ENCODE data around the gene TTYH3.
"Not testable (repeated sequence)": the region's sequence is repeated elsewhere in the genome, so short reads cannot be mapped to it uniquely, and the experiment has no call there.

Gene TTYH3

DNA sequence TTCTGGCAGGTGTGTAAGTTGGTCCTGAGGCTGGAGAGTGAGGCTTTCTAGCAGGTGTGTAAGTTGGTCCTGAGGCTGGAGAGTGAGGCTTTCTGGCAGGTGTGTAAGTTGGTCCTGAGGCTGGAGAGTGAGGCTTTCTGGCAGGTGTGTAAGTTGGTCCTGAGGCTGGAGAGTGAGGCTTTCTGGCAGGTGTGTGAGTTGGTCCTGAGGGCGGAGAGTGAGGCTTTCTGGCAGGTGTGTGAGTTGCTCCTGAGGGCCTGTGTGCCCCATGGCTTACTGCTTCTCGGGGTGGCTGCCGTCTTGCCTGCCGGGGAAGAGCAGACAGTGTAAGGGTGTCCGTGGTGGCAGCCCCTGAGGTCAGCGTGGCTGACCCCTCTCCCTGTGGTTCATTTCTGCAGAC is 22.1 kb upstream of the TTYH3 start:
- H3K27me3 ChIP-seq (ENCODE audit: control insufficient read depth in 1 of 2, insufficient read depth in 2 of 2, low read length in 2 of 2); H3K27ac ChIP-seq (ENCODE audit: low read depth, low read length); H3K9ac ChIP-seq (ENCODE audit: low read depth in 1 of 2, low read length in 2 of 2); H3K4me3 ChIP-seq (ENCODE audit: low read depth in 1 of 2, low read length in 2 of 2); H3K9me3 ChIP-seq (ENCODE audit: control insufficient read depth in 1 of 2, low read length in 2 of 2): not testable (repeated sequence)
- H3K4me1 ChIP-seq (ENCODE audit: control insufficient read depth in 1 of 2, insufficient read depth in 2 of 2, low read length in 2 of 2) = peaks cover 11 to 17% of the 10 kb centered on the region in 2 donors
- H3K36me3 ChIP-seq (ENCODE audit: control insufficient read depth in 1 of 2, insufficient read depth in 2 of 2, low read length in 2 of 2) = peaks cover 4 to 20% of the 10 kb centered on the region in 2 donors

DNA sequence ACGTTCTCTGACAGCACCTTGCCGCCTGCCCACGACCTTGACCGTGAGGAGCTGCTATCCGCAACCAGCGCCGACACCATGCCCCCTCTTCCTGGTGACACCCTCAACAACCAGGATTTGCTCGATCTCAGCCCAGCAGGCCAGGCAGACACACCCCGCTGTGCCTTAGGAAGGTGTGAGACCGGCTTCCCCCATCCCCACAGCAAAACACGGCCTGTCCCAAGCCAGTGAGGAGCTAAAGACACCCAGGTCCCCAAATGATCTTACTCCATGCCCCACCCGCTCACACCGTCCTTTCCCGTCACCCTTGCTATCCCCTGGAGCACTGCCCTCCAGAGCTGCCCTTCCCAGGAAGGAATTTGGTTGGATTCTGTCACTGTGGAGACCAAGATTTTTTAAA is 21.3 kb upstream of the TTYH3 start:
- no peak overlapping the region for H3K9ac ChIP-seq (ENCODE audit: low read depth in 1 of 2, low read length in 2 of 2)
- H3K9me3 ChIP-seq (ENCODE audit: control insufficient read depth in 1 of 2, low read length in 2 of 2) = no peaks in the 10 kb centered on the region
- H3K27ac ChIP-seq (ENCODE audit: low read depth, low read length) = no peak overlapping the region
- H3K4me1 ChIP-seq (ENCODE audit: control insufficient read depth in 1 of 2, insufficient read depth in 2 of 2, low read length in 2 of 2) = peaks cover 11 to 17% of the 10 kb centered on the region in 2 donors
- H3K4me3 ChIP-seq (ENCODE audit: low read depth in 1 of 2, low read length in 2 of 2) = no peak overlapping the region
- peaks cover 0 to 16% of the 10 kb centered on the region in 2 donors for H3K36me3 ChIP-seq (ENCODE audit: control insufficient read depth in 1 of 2, insufficient read depth in 2 of 2, low read length in 2 of 2)
- no peaks in the 10 kb centered on the region for H3K27me3 ChIP-seq (ENCODE audit: control insufficient read depth in 1 of 2, insufficient read depth in 2 of 2, low read length in 2 of 2)

DNA sequence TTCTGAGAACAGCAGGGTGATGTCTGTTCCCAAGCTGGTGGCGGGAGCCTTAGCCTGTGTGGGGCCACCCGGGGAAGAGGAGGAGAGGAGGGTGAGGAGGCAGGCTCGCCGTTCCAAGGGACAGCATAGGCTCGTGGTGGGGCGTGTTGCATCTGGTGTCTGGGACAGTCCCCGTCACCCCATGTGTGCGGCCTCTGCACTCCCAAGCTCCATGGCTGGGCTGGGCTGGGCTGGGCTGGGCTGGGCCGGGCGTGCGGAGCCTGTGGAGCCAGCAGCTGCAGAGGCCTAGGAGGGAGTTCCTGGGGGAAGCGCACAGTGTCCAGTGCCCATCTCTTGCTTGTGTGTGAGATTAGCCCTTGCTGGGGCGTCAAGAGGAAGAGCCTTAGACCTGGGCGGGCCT is 20.9 kb upstream of the TTYH3 start:
- no peak overlapping the region for H3K27ac ChIP-seq (ENCODE audit: low read depth, low read length)
- H3K27me3 ChIP-seq (ENCODE audit: control insufficient read depth in 1 of 2, insufficient read depth in 2 of 2, low read length in 2 of 2) = no peaks in the 10 kb centered on the region
- H3K36me3 ChIP-seq (ENCODE audit: control insufficient read depth in 1 of 2, insufficient read depth in 2 of 2, low read length in 2 of 2) = peaks cover 0 to 13% of the 10 kb centered on the region in 2 donors
- peaks cover 11 to 17% of the 10 kb centered on the region in 2 donors for H3K4me1 ChIP-seq (ENCODE audit: control insufficient read depth in 1 of 2, insufficient read depth in 2 of 2, low read length in 2 of 2)
- no peak overlapping the region for H3K9ac ChIP-seq (ENCODE audit: low read depth in 1 of 2, low read length in 2 of 2)
- H3K9me3 ChIP-seq (ENCODE audit: control insufficient read depth in 1 of 2, low read length in 2 of 2) = no peaks in the 10 kb centered on the region
- no peak overlapping the region for H3K4me3 ChIP-seq (ENCODE audit: low read depth in 1 of 2, low read length in 2 of 2)

DNA sequence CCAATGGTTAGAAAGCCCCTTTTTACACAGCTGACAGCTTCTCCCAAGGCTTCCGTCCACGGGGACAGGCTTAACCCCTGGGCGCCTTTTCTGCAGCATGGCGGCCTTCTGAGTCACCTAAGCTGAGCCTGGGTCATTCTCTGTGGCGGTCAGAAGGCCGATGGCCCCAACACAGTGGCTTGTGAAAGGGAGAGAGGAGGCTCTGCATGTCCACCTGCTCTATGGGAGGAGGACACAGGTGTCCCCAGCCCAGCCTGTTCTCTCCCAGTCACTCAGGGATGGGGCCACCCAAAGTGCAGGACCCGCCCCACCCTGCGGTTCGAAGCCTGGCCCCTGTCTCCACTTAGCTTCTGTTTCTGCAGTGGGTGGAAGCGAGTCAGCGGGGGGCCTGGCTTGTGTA is 20.4 kb upstream of the TTYH3 start:
- peaks cover 0 to 9% of the 10 kb centered on the region in 2 donors for H3K36me3 ChIP-seq (ENCODE audit: control insufficient read depth in 1 of 2, insufficient read depth in 2 of 2, low read length in 2 of 2)
- H3K4me3 ChIP-seq (ENCODE audit: low read depth in 1 of 2, low read length in 2 of 2) = no peak overlapping the region
- peaks cover 11 to 17% of the 10 kb centered on the region in 2 donors for H3K4me1 ChIP-seq (ENCODE audit: control insufficient read depth in 1 of 2, insufficient read depth in 2 of 2, low read length in 2 of 2)
- no peaks in the 10 kb centered on the region for H3K9me3 ChIP-seq (ENCODE audit: control insufficient read depth in 1 of 2, low read length in 2 of 2)
- no peak overlapping the region for H3K27ac ChIP-seq (ENCODE audit: low read depth, low read length)
- no peak overlapping the region for H3K9ac ChIP-seq (ENCODE audit: low read depth in 1 of 2, low read length in 2 of 2)
- H3K27me3 ChIP-seq (ENCODE audit: control insufficient read depth in 1 of 2, insufficient read depth in 2 of 2, low read length in 2 of 2) = no peaks in the 10 kb centered on the region

DNA sequence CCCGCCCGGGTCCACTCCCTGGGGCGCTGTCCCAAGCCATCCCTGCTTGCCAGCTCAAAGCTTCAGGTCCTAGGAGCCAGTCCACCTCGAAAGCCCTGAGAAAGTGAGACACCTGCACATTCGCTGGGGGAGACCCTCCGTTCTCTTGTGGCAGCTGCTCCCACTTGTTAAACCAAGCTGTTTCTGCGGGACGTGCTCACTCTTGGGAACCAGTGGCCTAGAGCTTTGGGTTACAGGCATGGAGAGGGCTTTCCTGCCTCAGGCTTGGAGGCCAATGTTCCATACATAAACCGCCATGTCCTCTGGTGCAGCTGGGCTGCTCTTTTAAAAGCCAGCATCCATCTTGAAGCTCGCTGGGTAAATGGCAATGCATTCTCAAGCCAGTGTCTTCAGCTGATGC is 19.9 kb upstream of the TTYH3 start:
- Histone ChIP-seq H3K4me1 (ENCODE audit: control insufficient read depth in 1 of 2, insufficient read depth in 2 of 2, low read length in 2 of 2) (peaks cover 17 to 18% of the 10 kb centered on the region in 2 donors), H3K36me3 (ENCODE audit: control insufficient read depth in 1 of 2, insufficient read depth in 2 of 2, low read length in 2 of 2) (peaks cover 0 to 9% of the 10 kb centered on the region in 2 donors), H3K4me3 (ENCODE audit: low read depth in 1 of 2, low read length in 2 of 2) (no peak overlapping the region), H3K27ac (ENCODE audit: low read depth, low read length) (no peak overlapping the region), H3K27me3 (ENCODE audit: control insufficient read depth in 1 of 2, insufficient read depth in 2 of 2, low read length in 2 of 2) (no peaks in the 10 kb centered on the region), H3K9me3 (ENCODE audit: control insufficient read depth in 1 of 2, low read length in 2 of 2) (no peaks in the 10 kb centered on the region), H3K9ac (ENCODE audit: low read depth in 1 of 2, low read length in 2 of 2) (no peak overlapping the region)

GRCh38 chr7:2612445-2613097 is 19.2 kb upstream of the TTYH3 start:
- no peak overlapping the region for H3K4me3 ChIP-seq (ENCODE audit: low read depth in 1 of 2, low read length in 2 of 2)
- no peak overlapping the region for H3K9ac ChIP-seq (ENCODE audit: low read depth in 1 of 2, low read length in 2 of 2)
- peaks cover 23 to 24% of the 10 kb centered on the region in 2 donors for H3K4me1 ChIP-seq (ENCODE audit: control insufficient read depth in 1 of 2, insufficient read depth in 2 of 2, low read length in 2 of 2)
- H3K9me3 ChIP-seq (ENCODE audit: control insufficient read depth in 1 of 2, low read length in 2 of 2) = no peaks in the 10 kb centered on the region
- no peak overlapping the region for H3K27ac ChIP-seq (ENCODE audit: low read depth, low read length)
- peaks cover 0 to 9% of the 10 kb centered on the region in 2 donors for H3K36me3 ChIP-seq (ENCODE audit: control insufficient read depth in 1 of 2, insufficient read depth in 2 of 2, low read length in 2 of 2)
- H3K27me3 ChIP-seq (ENCODE audit: control insufficient read depth in 1 of 2, insufficient read depth in 2 of 2, low read length in 2 of 2) = no peaks in the 10 kb centered on the region

- Histone ChIP-seq H3K27ac (ENCODE audit: low read depth, low read length) (no peak overlapping the region), H3K4me3 (ENCODE audit: low read depth in 1 of 2, low read length in 2 of 2) (no peak overlapping the region), H3K4me1 (ENCODE audit: control insufficient read depth in 1 of 2, insufficient read depth in 2 of 2, low read length in 2 of 2) (peaks cover 26 to 29% of the 10 kb centered on the region in 2 donors), H3K36me3 (ENCODE audit: control insufficient read depth in 1 of 2, insufficient read depth in 2 of 2, low read length in 2 of 2) (peaks cover 0 to 9% of the 10 kb centered on the region in 2 donors), H3K9ac (ENCODE audit: low read depth in 1 of 2, low read length in 2 of 2) (no peak overlapping the region), H3K27me3 (ENCODE audit: control insufficient read depth in 1 of 2, insufficient read depth in 2 of 2, low read length in 2 of 2) (no peaks in the 10 kb centered on the region), H3K9me3 (ENCODE audit: control insufficient read depth in 1 of 2, low read length in 2 of 2) (no peaks in the 10 kb centered on the region)
These were observed 18.5 kb upstream of the TTYH3 start for GRCh38 chr7:2613098-2613930.

DNA sequence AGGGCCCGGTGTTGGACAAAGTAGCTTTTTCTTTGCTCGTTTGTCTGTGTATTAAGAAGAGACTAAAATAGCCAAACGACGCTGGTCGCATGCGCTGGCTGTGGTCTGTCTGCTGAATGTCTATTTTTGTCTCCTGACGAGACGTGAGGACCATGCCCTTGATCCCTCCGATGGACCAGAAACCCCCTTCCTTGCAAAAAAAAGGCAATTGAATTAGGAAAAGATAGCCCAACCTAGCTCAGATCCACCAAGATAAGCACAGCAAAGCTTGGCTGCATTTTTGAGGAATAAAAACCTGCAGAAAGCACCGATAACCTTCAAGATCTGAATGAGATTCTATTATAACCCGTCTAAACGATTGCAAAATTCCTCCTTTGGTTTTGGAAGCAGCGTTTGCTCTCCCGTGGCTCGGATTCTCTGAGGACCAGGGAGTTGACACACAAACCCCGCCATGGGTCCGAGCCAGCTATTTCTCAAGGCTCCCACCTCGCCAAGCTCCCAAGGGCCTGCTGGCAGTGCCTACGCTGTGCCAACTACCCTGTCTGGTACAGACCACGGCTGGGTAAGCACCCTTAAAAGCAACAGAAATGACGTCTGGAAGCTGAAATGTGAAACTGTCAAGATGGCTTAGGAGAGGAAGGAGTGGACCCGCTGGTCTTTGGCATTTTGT is 17.7 kb upstream of the TTYH3 start:
- Histone ChIP-seq H3K9ac (ENCODE audit: low read depth in 1 of 2, low read length in 2 of 2) (no peak overlapping the region), H3K4me3 (ENCODE audit: low read depth in 1 of 2, low read length in 2 of 2) (no peak overlapping the region), H3K27me3 (ENCODE audit: control insufficient read depth in 1 of 2, insufficient read depth in 2 of 2, low read length in 2 of 2) (no peaks in the 10 kb centered on the region), H3K9me3 (ENCODE audit: control insufficient read depth in 1 of 2, low read length in 2 of 2) (no peaks in the 10 kb centered on the region), H3K27ac (ENCODE audit: low read depth, low read length) (no peak overlapping the region), H3K4me1 (ENCODE audit: control insufficient read depth in 1 of 2, insufficient read depth in 2 of 2, low read length in 2 of 2) (peaks cover 29 to 31% of the 10 kb centered on the region in 2 donors), H3K36me3 (ENCODE audit: control insufficient read depth in 1 of 2, insufficient read depth in 2 of 2, low read length in 2 of 2) (peaks cover 0 to 9% of the 10 kb centered on the region in 2 donors)

- Histone ChIP-seq H3K9me3 (ENCODE audit: control insufficient read depth in 1 of 2, low read length in 2 of 2) (no peaks in the 10 kb centered on the region), H3K27ac (ENCODE audit: low read depth, low read length) (no peak overlapping the region), H3K9ac (ENCODE audit: low read depth in 1 of 2, low read length in 2 of 2) (no peak overlapping the region), H3K27me3 (ENCODE audit: control insufficient read depth in 1 of 2, insufficient read depth in 2 of 2, low read length in 2 of 2) (no peaks in the 10 kb centered on the region), H3K4me3 (ENCODE audit: low read depth in 1 of 2, low read length in 2 of 2) (no peak overlapping the region), H3K4me1 (ENCODE audit: control insufficient read depth in 1 of 2, insufficient read depth in 2 of 2, low read length in 2 of 2) (peaks cover 29 to 31% of the 10 kb centered on the region in 2 donors), H3K36me3 (ENCODE audit: control insufficient read depth in 1 of 2, insufficient read depth in 2 of 2, low read length in 2 of 2) (peaks cover 0 to 9% of the 10 kb centered on the region in 2 donors)
These were observed 17.0 kb upstream of the TTYH3 start for GRCh38 chr7:2614631-2615330.

Data from duodenal mucosa (tissue), 2 donors.